Measurements from ENCODE around the gene ETF1. TPM values are rescaled to one million over a fixed set of nuclear protein-coding genes. Genes with fewer than 3 reads are reported as not detected.

Gene ETF1
- 10 to 100 TPM; 61.6 to 73.7 TPM for total RNA-seq
- 10 to 100 TPM; 55.7 to 64.2 TPM for polyA plus RNA-seq (ENCODE audit: insufficient read length in 2 of 2)
- long read RNA-seq, donor 1, transcript ETF1-201 (11 exons, 3,742 nt) = major isoform, 6 of 15 reads
- long read RNA-seq, donor 1, partial matches to known transcripts = 9 of 15 reads
- long read RNA-seq, donor 1, other reads (novel, unspliced or antisense) = 0 of 15 reads
- long read RNA-seq, donor 2, transcript ETF1-201 (11 exons, 3,742 nt) = major isoform, 6 of 6 reads
- long read RNA-seq, donor 2, partial matches to known transcripts = 0 of 6 reads
- long read RNA-seq, donor 2, other reads (novel, unspliced or antisense) = 0 of 6 reads
- long read RNA-seq, donor 3, transcript ETF1-201 (11 exons, 3,742 nt) = major isoform, 8 of 20 reads
- long read RNA-seq, donor 3, partial matches to known transcripts = 12 of 20 reads
- long read RNA-seq, donor 3, other reads (novel, unspliced or antisense) = 0 of 20 reads
- long read RNA-seq, donor 4, transcript ETF1-201 (11 exons, 3,742 nt) = major isoform, 11 of 18 reads
- long read RNA-seq, donor 4, partial matches to known transcripts = 6 of 18 reads
- long read RNA-seq, donor 4, other reads (novel, unspliced or antisense) = 0 of 18 reads

DNA sequence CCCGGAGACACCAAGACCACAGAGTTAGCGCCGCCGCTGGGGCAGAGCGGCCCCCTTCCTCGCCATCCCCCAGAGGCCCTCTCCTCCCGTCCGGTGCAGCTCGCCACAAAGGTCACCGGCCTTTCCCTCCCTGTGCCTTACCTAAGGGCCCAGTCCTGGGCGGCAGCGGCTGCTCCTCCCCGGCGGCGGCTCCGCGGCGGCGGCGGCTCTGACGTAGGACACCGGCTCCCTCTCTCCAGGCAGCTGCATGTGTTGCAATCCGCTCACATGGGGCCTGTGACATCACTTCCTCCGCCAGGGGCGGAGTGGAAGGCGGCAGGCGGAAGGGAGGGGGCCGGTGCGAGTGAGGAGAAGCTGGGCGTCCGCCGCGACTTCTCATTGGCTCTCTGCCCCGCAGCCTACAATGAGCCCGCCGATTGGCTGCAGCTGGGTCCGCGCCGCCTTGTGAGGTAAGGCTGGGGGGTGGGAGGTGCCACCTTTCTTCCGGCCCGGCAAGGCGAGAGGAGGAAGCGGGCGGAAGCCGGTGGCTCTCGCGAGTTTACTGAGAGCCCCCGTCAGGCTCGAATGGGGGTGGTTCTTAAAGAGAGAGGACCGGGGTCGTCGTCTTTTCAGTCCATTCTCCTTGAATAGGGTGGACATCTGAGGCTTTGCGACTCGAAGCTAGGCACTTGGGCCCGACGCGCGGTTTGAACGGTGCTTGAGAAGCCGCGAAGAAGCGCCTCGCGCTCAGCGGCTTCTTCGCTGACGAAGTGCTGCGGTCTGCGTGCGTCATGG, at the start of gene ETF1:
ETF1 (minus strand) TSS at position 281 of the 774 bp plus-strand sequence. CDS start 318 bp downstream, outside the sequence.
- 0% methylated on average over 70 of the region's 70 CpGs for WGBS (ENCODE audit: insufficient coverage)
- H3K27ac ChIP-seq (ENCODE audit: low read depth, low read length) = peak within 1 kb of the TSS; percentile 99
- H3K4me3 ChIP-seq (ENCODE audit: low read depth, low read length) = peak within 1 kb of the TSS; percentile 100
- peaks cover 19% of the 10 kb centered on the region for H3K4me1 ChIP-seq (ENCODE audit: control insufficient read depth, insufficient read depth, low read length)
- H3K9me3 ChIP-seq (ENCODE audit: control insufficient read depth, insufficient read depth, low read length) = no peaks in the 10 kb centered on the region
- H3K27me3 ChIP-seq (ENCODE audit: control insufficient read depth, insufficient read depth, low read length) = no peaks in the 10 kb centered on the region
- H3K36me3 ChIP-seq (ENCODE audit: control insufficient read depth, insufficient read depth, low read length) = peaks cover 3% of the 10 kb centered on the region
- peak; percentile 96 to 100 (median 99) for DNase-seq (ENCODE audit: low read depth in 4 of 6, low spot score in 6 of 6)

DNA sequence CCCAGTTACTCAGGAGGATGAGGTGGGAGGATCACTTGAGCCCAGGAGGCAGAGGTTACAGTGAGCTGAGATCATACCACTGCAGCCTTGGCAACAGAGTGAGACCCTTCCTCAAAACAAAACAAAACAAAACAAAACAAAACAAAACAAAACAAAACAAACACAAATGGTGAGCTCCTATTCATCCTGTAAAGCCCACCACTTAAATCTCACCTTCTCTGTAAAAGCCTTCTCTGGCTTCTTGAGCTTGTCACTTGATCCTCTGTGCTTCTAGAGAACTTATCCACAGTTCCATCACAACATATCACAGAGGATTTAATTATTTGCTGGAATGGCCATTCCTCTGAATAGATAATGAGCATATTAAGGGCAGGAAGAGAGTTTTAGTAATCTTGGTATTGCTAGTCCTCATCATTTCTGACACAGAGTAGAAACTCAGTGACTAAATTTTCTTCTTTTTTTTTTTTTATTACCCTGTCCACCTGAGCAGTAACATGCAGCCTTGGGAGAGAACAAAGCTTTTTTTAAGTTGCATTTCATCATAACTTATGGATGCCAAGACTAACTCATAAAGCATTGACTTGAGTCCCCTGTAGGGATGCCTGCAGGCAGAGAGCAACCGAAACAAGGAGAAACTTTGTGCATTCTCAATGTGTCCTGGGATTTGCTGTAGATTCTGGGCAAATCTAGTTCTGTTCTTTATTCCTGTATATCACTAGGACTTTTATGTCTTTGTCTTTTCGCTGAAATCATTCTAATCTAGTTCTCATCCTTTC, 45.2 kb upstream of the ETF1 start:
- Histone ChIP-seq H3K27ac (ENCODE audit: low read depth, low read length) (no peak overlapping the region), H3K4me1 (ENCODE audit: control insufficient read depth, insufficient read depth, low read length) (no peaks in the 10 kb centered on the region), H3K36me3 (ENCODE audit: control insufficient read depth, insufficient read depth, low read length) (no peaks in the 10 kb centered on the region), H3K9me3 (ENCODE audit: control insufficient read depth, insufficient read depth, low read length) (no peaks in the 10 kb centered on the region), H3K4me3 (ENCODE audit: low read depth, low read length) (no peak overlapping the region), H3K27me3 (ENCODE audit: control insufficient read depth, insufficient read depth, low read length) (no peaks in the 10 kb centered on the region)
- no peak for DNase-seq (ENCODE audit: low read depth in 4 of 6, low spot score in 6 of 6)
- WGBS (ENCODE audit: insufficient coverage) = 86% methylated on average over 1 of the region's 2 CpGs

DNA sequence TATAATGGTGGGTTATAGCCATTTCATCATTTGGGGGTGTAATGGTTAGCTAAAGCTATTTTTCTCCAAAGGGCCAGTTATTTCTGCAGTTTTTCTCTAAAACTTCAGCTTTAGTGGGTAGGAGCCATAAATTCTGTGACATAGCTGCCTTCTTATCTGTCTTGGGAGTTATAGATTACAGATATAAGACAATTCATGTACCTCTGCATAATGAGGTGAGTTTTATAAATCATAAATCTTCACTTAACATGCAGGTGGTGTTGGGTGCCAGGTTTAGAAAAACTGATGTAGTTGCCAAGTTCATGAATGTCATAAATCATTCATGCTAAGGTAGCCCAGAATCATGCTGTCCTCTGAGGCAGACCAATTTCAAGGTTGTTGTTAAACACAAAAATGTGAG, 42.1 kb upstream of the ETF1 start:
- Histone ChIP-seq H3K9me3 (ENCODE audit: control insufficient read depth, insufficient read depth, low read length) (no peaks in the 10 kb centered on the region), H3K4me1 (ENCODE audit: control insufficient read depth, insufficient read depth, low read length) (no peaks in the 10 kb centered on the region), H3K27ac (ENCODE audit: low read depth, low read length) (no peak overlapping the region), H3K27me3 (ENCODE audit: control insufficient read depth, insufficient read depth, low read length) (no peaks in the 10 kb centered on the region), H3K4me3 (ENCODE audit: low read depth, low read length) (no peak overlapping the region), H3K36me3 (ENCODE audit: control insufficient read depth, insufficient read depth, low read length) (no peaks in the 10 kb centered on the region)
- peak in 1 of 6 donors; percentile 68 for DNase-seq (ENCODE audit: low read depth in 4 of 6, low spot score in 6 of 6)

DNA sequence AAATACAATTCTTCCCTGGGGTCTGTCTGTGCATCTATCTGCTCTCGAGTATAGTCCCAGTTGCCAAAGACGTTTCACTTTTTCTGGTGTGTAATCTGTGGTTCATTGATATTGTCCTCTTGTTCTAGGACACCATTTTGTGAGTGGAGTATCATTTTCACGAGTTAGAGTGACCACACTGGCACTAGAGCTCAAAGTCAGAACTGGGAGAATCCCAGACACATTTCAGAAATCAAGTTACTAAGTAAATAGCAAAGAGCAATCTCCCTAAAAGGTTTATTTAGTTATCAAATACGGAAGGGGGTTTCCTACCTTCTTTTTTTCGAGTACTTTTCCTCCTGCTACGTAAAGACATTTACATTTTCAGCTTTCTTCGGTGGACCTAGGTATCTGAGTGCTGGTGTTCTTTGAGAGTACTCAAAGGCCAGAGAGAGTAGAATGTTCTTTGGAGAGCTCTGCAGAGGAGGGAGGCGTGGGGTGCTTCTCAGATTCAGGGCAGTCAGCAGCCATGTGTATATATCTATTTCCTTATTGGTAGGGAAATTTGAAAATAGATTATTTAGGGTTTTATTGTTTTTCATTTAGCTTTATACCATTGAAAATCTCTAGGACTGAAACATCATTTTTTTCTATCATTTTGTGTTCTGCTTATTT, 41.1 kb upstream of the ETF1 start:
- Histone ChIP-seq H3K4me3 (ENCODE audit: low read depth, low read length) (no peak overlapping the region), H3K27ac (ENCODE audit: low read depth, low read length) (no peak overlapping the region), H3K27me3 (ENCODE audit: control insufficient read depth, insufficient read depth, low read length) (no peaks in the 10 kb centered on the region), H3K4me1 (ENCODE audit: control insufficient read depth, insufficient read depth, low read length) (no peaks in the 10 kb centered on the region), H3K9me3 (ENCODE audit: control insufficient read depth, insufficient read depth, low read length) (no peaks in the 10 kb centered on the region), H3K36me3 (ENCODE audit: control insufficient read depth, insufficient read depth, low read length) (no peaks in the 10 kb centered on the region)
- WGBS (ENCODE audit: insufficient coverage) = no CpG with 5 or more reads among the region's 8 CpGs
- no peak for DNase-seq (ENCODE audit: low read depth in 4 of 6, low spot score in 6 of 6)

DNA sequence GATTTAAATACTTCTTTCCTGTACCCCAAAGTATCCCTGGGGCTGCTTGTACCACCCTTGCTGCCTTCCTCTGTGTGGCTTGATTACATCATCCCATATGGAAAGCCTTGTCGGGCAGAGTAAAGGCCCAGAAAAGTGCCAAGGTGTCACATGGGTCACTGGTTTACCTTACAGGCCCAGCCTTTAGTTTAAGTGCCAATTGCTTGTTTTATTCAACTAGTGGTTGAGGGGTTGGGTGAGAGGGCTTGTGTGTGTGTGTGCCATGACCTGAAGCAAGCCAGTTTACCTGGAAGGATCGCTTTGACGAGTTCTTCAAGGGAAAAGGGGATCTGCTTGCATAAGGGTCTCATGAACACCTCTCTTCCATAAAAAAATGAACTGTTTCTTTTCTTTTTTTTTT, 39.9 kb upstream of the ETF1 start:
- Histone ChIP-seq H3K27me3 (ENCODE audit: control insufficient read depth, insufficient read depth, low read length) (no peaks in the 10 kb centered on the region), H3K9me3 (ENCODE audit: control insufficient read depth, insufficient read depth, low read length) (no peaks in the 10 kb centered on the region), H3K36me3 (ENCODE audit: control insufficient read depth, insufficient read depth, low read length) (no peaks in the 10 kb centered on the region), H3K4me3 (ENCODE audit: low read depth, low read length) (no peak overlapping the region), H3K4me1 (ENCODE audit: control insufficient read depth, insufficient read depth, low read length) (no peaks in the 10 kb centered on the region), H3K27ac (ENCODE audit: low read depth, low read length) (no peak overlapping the region)
- WGBS (ENCODE audit: insufficient coverage) = 94% methylated on average over 3 of the region's 3 CpGs
- DNase-seq (ENCODE audit: low read depth in 4 of 6, low spot score in 6 of 6) = no peak

DNA sequence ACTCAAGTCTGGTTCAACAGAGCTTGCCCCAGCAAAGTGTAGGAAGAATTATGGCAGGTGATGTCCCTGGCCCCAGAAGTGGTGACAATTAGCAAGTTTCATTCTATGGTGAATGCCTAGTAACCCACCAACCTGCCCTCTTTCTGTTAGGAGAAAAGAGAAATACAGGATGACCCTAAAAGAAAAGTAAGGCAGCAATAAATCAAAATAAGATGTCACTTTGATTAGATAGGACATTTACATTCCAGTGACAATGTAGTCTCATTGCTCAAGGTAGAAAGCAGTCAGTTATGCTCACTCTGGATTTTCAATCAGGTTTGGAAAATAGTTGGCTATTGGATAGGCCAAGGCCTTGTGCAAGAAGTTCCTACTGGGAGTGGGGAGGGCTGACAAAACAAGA, 37.7 kb upstream of the ETF1 start:
- Histone ChIP-seq H3K36me3 (ENCODE audit: control insufficient read depth, insufficient read depth, low read length) (no peaks in the 10 kb centered on the region), H3K9me3 (ENCODE audit: control insufficient read depth, insufficient read depth, low read length) (no peaks in the 10 kb centered on the region), H3K4me3 (ENCODE audit: low read depth, low read length) (no peak overlapping the region), H3K27me3 (ENCODE audit: control insufficient read depth, insufficient read depth, low read length) (no peaks in the 10 kb centered on the region), H3K27ac (ENCODE audit: low read depth, low read length) (no peak overlapping the region), H3K4me1 (ENCODE audit: control insufficient read depth, insufficient read depth, low read length) (peaks cover 7% of the 10 kb centered on the region)
- no peak for DNase-seq (ENCODE audit: low read depth in 4 of 6, low spot score in 6 of 6)

DNA sequence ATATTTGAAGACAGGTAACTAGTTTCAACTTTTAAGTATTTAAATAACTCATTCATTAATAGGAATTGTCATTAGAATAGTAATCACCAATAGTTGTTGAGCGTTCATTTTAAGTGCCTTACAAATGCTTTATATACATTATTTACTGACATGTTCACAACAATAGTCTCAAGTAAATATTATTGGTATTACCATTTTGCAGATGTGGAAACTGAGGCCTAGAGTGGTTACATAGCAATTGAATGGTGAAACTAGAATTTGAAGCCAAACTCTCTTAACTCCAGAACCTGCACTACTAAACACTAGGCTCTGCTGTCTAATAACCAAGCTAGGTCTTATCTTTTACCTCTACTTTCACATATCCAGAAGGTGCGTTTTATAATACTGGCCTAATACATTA, 37.0 kb upstream of the ETF1 start:
- Histone ChIP-seq H3K36me3 (ENCODE audit: control insufficient read depth, insufficient read depth, low read length) (no peaks in the 10 kb centered on the region), H3K27ac (ENCODE audit: low read depth, low read length) (no peak overlapping the region), H3K9me3 (ENCODE audit: control insufficient read depth, insufficient read depth, low read length) (no peaks in the 10 kb centered on the region), H3K4me3 (ENCODE audit: low read depth, low read length) (no peak overlapping the region), H3K27me3 (ENCODE audit: control insufficient read depth, insufficient read depth, low read length) (no peaks in the 10 kb centered on the region), H3K4me1 (ENCODE audit: control insufficient read depth, insufficient read depth, low read length) (peaks cover 9% of the 10 kb centered on the region)
- no CpG with 5 or more reads among the region's 2 CpGs for WGBS (ENCODE audit: insufficient coverage)
- DNase-seq (ENCODE audit: low read depth in 4 of 6, low spot score in 6 of 6) = no peak

DNA sequence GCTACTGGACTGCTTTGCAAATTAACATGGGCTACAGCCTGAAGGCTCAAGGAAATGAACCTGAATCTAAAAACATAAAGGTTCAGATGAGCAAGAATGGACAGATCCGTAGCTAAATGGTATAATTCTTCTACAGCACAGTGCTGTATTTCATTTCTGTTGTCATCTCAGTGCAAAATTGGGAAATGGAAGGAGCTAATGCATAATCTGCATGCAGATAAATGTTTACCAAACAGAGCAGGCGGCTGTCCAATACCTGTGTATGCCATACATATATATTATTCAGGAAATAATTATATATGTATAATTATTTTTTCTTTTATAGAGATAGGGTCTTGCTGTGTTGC, 36.5 kb upstream of the ETF1 start:
- Histone ChIP-seq H3K36me3 (ENCODE audit: control insufficient read depth, insufficient read depth, low read length) (no peaks in the 10 kb centered on the region), H3K27ac (ENCODE audit: low read depth, low read length) (no peak overlapping the region), H3K4me1 (ENCODE audit: control insufficient read depth, insufficient read depth, low read length) (peaks cover 9% of the 10 kb centered on the region), H3K9me3 (ENCODE audit: control insufficient read depth, insufficient read depth, low read length) (no peaks in the 10 kb centered on the region), H3K4me3 (ENCODE audit: low read depth, low read length) (no peak overlapping the region), H3K27me3 (ENCODE audit: control insufficient read depth, insufficient read depth, low read length) (no peaks in the 10 kb centered on the region)
- no peak for DNase-seq (ENCODE audit: low read depth in 4 of 6, low spot score in 6 of 6)
- WGBS (ENCODE audit: insufficient coverage) = no CpG with 5 or more reads among the region's 2 CpGs

DNA sequence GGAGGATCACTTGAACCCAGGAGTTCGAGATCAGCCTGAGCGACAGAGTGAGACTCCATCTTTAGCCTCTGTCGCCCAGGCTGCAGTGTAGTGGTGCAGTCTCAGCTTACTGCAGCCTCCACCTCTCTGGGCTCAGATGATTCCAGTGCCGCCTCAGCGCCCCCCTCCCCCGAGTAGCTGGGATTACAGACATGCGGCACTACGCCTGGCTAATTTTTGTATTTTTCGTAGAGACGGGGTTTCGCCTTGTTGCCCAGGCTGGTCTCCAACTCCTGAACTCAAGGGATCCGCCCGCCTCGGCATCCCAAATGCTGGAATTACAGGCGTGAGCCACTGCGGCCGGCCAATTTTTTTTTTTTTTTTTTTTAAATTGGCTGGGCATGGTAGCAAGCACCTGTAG, 34.4 kb upstream of the ETF1 start:
- no peaks in the 10 kb centered on the region for H3K9me3 ChIP-seq (ENCODE audit: control insufficient read depth, insufficient read depth, low read length)
- H3K4me3 ChIP-seq (ENCODE audit: low read depth, low read length) = no peak overlapping the region
- WGBS (ENCODE audit: insufficient coverage) = 94% methylated on average over 15 of the region's 17 CpGs
- peaks cover 11% of the 10 kb centered on the region for H3K36me3 ChIP-seq (ENCODE audit: control insufficient read depth, insufficient read depth, low read length)
- H3K27ac ChIP-seq (ENCODE audit: low read depth, low read length) = no peak overlapping the region
- DNase-seq (ENCODE audit: low read depth in 4 of 6, low spot score in 6 of 6) = no peak
- H3K27me3 ChIP-seq (ENCODE audit: control insufficient read depth, insufficient read depth, low read length) = no peaks in the 10 kb centered on the region
- peaks cover 13% of the 10 kb centered on the region for H3K4me1 ChIP-seq (ENCODE audit: control insufficient read depth, insufficient read depth, low read length)

Data from spinal cord (tissue), 10 donors.